H1 (cell line): Measurements from ENCODE around the gene TP63. TPM values are rescaled to one million over a fixed set of nuclear protein-coding genes. Genes with fewer than 3 reads are reported as not detected.
A peak's percentile ranks its signal among the peaks of the same experiment; 100 is the strongest.

Experiments used
- CTCF ChIA-PET: fragments of 300-600 bp; sonication (Branson Sonifier 250); formaldehyde crosslinking; loops from one replicate; lab custom pipeline; 2021; ENCODE audit not compliant: partially characterized antibody; lab: Charles Lee
- POLR2A ChIA-PET: fragments of 300-600 bp; sonication (Branson Sonifier 250); formaldehyde crosslinking; loops from one replicate; lab custom pipeline; 2021; ENCODE audit warnings: inconsistent platforms; ENCODE audit not compliant: partially characterized antibody; lab: Charles Lee
- DNase-seq, 2 experiments: peaks; one replicate each; pipeline versions ENCODE4 v3.0.0 to v3.0.0-alpha.2; 2010 to 2022; ENCODE audit warnings: low spot score in 2 of 2, low read depth in 1 of 2, mixed read lengths in 1 of 2
- FAIRE-seq: peaks from 2 replicates; lab custom pipeline; 2011; peaks lifted over from hg19 to GRCh38; lab: Jason Lieb, UNC
- H2AFZ ChIP-seq: 2 replicates; pipeline ENCODE4 v1.8.1; 2012; ENCODE audit warnings: low read length, inconsistent platforms
- H2AK5ac ChIP-seq: 2 replicates; pipeline ENCODE4 v1.6.1; 2013; ENCODE audit warnings: low read depth, low read length
- H2BK120ac ChIP-seq: replicated peaks from 2 replicates; pipeline ENCODE3; 2013; ENCODE audit warnings: low read depth, low read length, inconsistent platforms
- H2BK12ac ChIP-seq: 2 replicates; pipeline ENCODE4 v1.6.1; 2013; ENCODE audit warnings: low read depth, low read length
- H2BK15ac ChIP-seq: 2 replicates; pipeline ENCODE4 v1.6.1; 2013; ENCODE audit warnings: low read length
- H2BK20ac ChIP-seq: 2 replicates; pipeline ENCODE4 v1.6.1; 2013; ENCODE audit warnings: low read length
- H2BK5ac ChIP-seq: 2 replicates; pipeline ENCODE4 v1.6.1; 2013; ENCODE audit warnings: low read depth, low read length
- H3K14ac ChIP-seq: 2 replicates; pipeline ENCODE4 v1.6.1; 2013; ENCODE audit warnings: inconsistent platforms; ENCODE audit not compliant: insufficient read length
- H3K18ac ChIP-seq: 2 replicates; pipeline ENCODE4 v1.6.1; 2013; ENCODE audit warnings: low read length; ENCODE audit errors: extremely low read depth
- H3K23ac ChIP-seq: 2 replicates; pipeline ENCODE4 v1.6.1; 2013; ENCODE audit warnings: inconsistent platforms; ENCODE audit not compliant: insufficient read length
- H3K23me2 ChIP-seq: 2 replicates; pipeline ENCODE4 v1.6.1; 2013; ENCODE audit warnings: low read depth, low read length
- H3K27ac ChIP-seq: 2 replicates; pipeline ENCODE4 v1.6.1; 2011; ENCODE audit warnings: low read depth, low read length, inconsistent platforms
- H3K27me3 ChIP-seq, 4 experiments: replicated peaks in 1 of 4; 1 replicate in 1 of 4; 2 replicates in 3 of 4; pipeline versions ENCODE4 v1.6.1 to v1.8.1; 2011 to 2013; ENCODE audit warnings: low read length in 3 of 4, mild to moderate bottlenecking in 3 of 4, inconsistent platforms in 2 of 4, mixed read lengths in 2 of 4, moderate library complexity in 1 of 4; ENCODE audit not compliant: control insufficient read depth in 3 of 4, insufficient read depth in 3 of 4; ENCODE audit errors: extremely low read depth in 1 of 4
- H3K36me3 ChIP-seq, 4 experiments: 2 replicates each; pipeline versions ENCODE4 v1.6.1 to v1.8.1; 2011 to 2013; ENCODE audit warnings: mild to moderate bottlenecking in 4 of 4, low read length in 3 of 4, moderate library complexity in 2 of 4, control low read depth in 1 of 4, inconsistent platforms in 1 of 4; ENCODE audit not compliant: insufficient read depth in 4 of 4, control insufficient read depth in 2 of 4
- H3K4ac ChIP-seq: replicated peaks from 2 replicates; pipeline ENCODE3; 2013; ENCODE audit warnings: low read length, low read depth, mixed read lengths, inconsistent platforms; ENCODE audit not compliant: insufficient read length
- H3K4me1 ChIP-seq, 4 experiments: replicated peaks in 1 of 4; 1 replicate in 1 of 4; 2 replicates in 3 of 4; pipeline versions ENCODE4 v1.6.1 to v1.8.1; 2011 to 2013; ENCODE audit warnings: low read length in 3 of 4, inconsistent platforms in 2 of 4, mixed read lengths in 1 of 4; ENCODE audit not compliant: insufficient read depth in 4 of 4, control insufficient read depth in 3 of 4
- H3K4me2 ChIP-seq, 2 experiments: 2 replicates each; pipeline versions ENCODE4 v1.6.1 to v1.8.1; 2011 to 2013; ENCODE audit warnings: low read depth in 2 of 2, low read length in 2 of 2, control low read depth in 1 of 2, inconsistent platforms in 1 of 2, mild to moderate bottlenecking in 1 of 2; ENCODE audit not compliant: insufficient read depth in 1 of 2
- H3K4me3 ChIP-seq, 4 experiments: fragments of 200-600, 300-600 bp in 1 of 4; sonication (generic), shearing (Covaris generic), sonication (Bioruptor Twin) in 1 of 4; 2 replicates each; pipeline versions ENCODE4 v1.5.1 to v1.8.1; 2011 to 2016; ENCODE audit warnings: low read length in 4 of 4, low read depth in 3 of 4, control low read depth in 2 of 4, inconsistent platforms in 2 of 4, mild to moderate bottlenecking in 2 of 4, mixed read lengths in 1 of 4, moderate library complexity in 1 of 4; ENCODE audit not compliant: insufficient read depth in 2 of 4; ENCODE audit errors: extremely low read depth in 1 of 4
- H3K56ac ChIP-seq: replicated peaks from 2 replicates; pipeline ENCODE3; 2013; ENCODE audit warnings: low read depth, mild to moderate bottlenecking, mixed read lengths, low read length, inconsistent platforms; ENCODE audit not compliant: insufficient read length
- H3K79me1 ChIP-seq: 2 replicates; pipeline ENCODE4 v1.6.1; 2013; ENCODE audit warnings: low read depth, low read length, control low read depth
- H3K79me2 ChIP-seq, 2 experiments: 2 replicates each; pipeline versions ENCODE4 v1.6.1 to v1.8.1; 2012 to 2013; ENCODE audit warnings: low read length in 2 of 2, mild to moderate bottlenecking in 2 of 2, inconsistent platforms in 1 of 2; ENCODE audit not compliant: insufficient read depth in 2 of 2, control insufficient read depth in 1 of 2
- H3K9ac ChIP-seq, 4 experiments: replicated peaks in 1 of 4; 1 replicate in 1 of 4; 2 replicates in 3 of 4; pipeline versions ENCODE4 v1.6.1 to v1.8.1; 2011 to 2013; ENCODE audit warnings: low read depth in 3 of 4, low read length in 3 of 4, control low read depth in 2 of 4, mild to moderate bottlenecking in 2 of 4, moderate library complexity in 2 of 4, inconsistent platforms in 1 of 4; ENCODE audit errors: extremely low read depth in 1 of 4
- H3K9me3 ChIP-seq, 2 experiments: 2 replicates each; pipeline versions ENCODE4 v1.6.1 to v1.8.1; 2012 to 2013; ENCODE audit warnings: mild to moderate bottlenecking in 2 of 2, moderate library complexity in 2 of 2, control low read depth in 1 of 2, inconsistent platforms in 1 of 2, low read depth in 1 of 2, low read length in 1 of 2, mixed read lengths in 1 of 2; ENCODE audit not compliant: insufficient read depth in 2 of 2
- H4K20me1 ChIP-seq, 2 experiments: replicated peaks in 1 of 2; 2 replicates each; pipeline versions ENCODE3 to v1.8.1; 2011 to 2013; ENCODE audit warnings: inconsistent platforms in 2 of 2, low read length in 2 of 2, mild to moderate bottlenecking in 1 of 2; ENCODE audit not compliant: insufficient read depth in 2 of 2, control insufficient read depth in 1 of 2
- H4K5ac ChIP-seq: 2 replicates; pipeline ENCODE4 v1.6.1; 2013; ENCODE audit warnings: low read length, low read depth, mixed read lengths, inconsistent platforms; ENCODE audit not compliant: insufficient read length
- H4K8ac ChIP-seq: 2 replicates; pipeline ENCODE4 v1.8.0; 2013; ENCODE audit warnings: mild to moderate bottlenecking, moderate library complexity, low read length, inconsistent platforms; ENCODE audit not compliant: insufficient read depth; ENCODE audit errors: extremely low read depth
- H4K91ac ChIP-seq: replicated peaks from 2 replicates; pipeline ENCODE3; 2013; ENCODE audit warnings: low read length, mixed read lengths, inconsistent platforms; ENCODE audit not compliant: insufficient read length
- CEBPB ChIP-seq: IDR thresholded peaks from 2 replicates; pipeline ENCODE4 v1.6.1; 2012; ENCODE audit warnings: low read depth, low read length
- CHD1 ChIP-seq: IDR thresholded peaks from 2 replicates; pipeline ENCODE4 v1.6.1; 2012; ENCODE audit warnings: low read depth, low read length, improper control_type of control experiment
- RAD21 ChIP-seq, 2 experiments: IDR thresholded peaks in 1 of 2; conservative IDR thresholded peaks in 1 of 2; 2 replicates each; pipeline ENCODE4 v1.6.1; 2011; ENCODE audit warnings: low read depth in 2 of 2, low read length in 2 of 2, improper control_type of control experiment in 1 of 2, inconsistent platforms in 1 of 2, mild to moderate bottlenecking in 1 of 2, moderate library complexity in 1 of 2
- RFX5 ChIP-seq: IDR thresholded peaks from 2 replicates; pipeline ENCODE4 v1.6.1; 2011; ENCODE audit warnings: low read depth, low read length, improper control_type of control experiment, borderline replicate concordance
- SIN3A ChIP-seq, 2 experiments: IDR thresholded peaks in 1 of 2; conservative IDR thresholded peaks in 1 of 2; 2 replicates each; pipeline ENCODE4 v1.6.1; 2011 to 2012; ENCODE audit warnings: low read length in 2 of 2, improper control_type of control experiment in 1 of 2, low read depth in 1 of 2, mild to moderate bottlenecking in 1 of 2
- SP1 ChIP-seq: IDR thresholded peaks from 2 replicates; pipeline ENCODE4 v1.6.1; 2011; ENCODE audit warnings: low read depth, low read length
- USF2 ChIP-seq: IDR thresholded peaks from 2 replicates; pipeline ENCODE4 v1.6.1; 2011; ENCODE audit warnings: low read length, improper control_type of control experiment
- WGBS, 2 experiments: shearing (Covaris generic) in 1 of 2; methylation state at CpG; one replicate each; pipeline versions ENCODE4 v1.1.6 to v1.1.7; 2013 to 2015; ENCODE audit warnings: low lambda C conversion rate in 2 of 2, mixed read lengths in 2 of 2, inconsistent platforms in 1 of 2, low coverage in 1 of 2, missing lambda C conversion rate in 1 of 2; ENCODE audit not compliant: insufficient replicate concordance in 2 of 2, insufficient coverage in 1 of 2, insufficient read length in 1 of 2; ENCODE audit errors: extremely low coverage in 1 of 2, missing lambda C conversion rate in 1 of 2; 5-methylcytosine and 5-hydroxymethylcytosine counted together
- polyA plus RNA-seq, 7 experiments: library from polyadenylated mRNA; depleted of rRNA in 3 of 7; stranded (reverse) in 5 of 7; unstranded in 2 of 7; fragments of >200 nt in 5 of 7; fragments of 200-250 nt in 2 of 7; gene quantifications; 1 replicate in 5 of 7; 2 replicates in 1 of 7; 4 replicates in 1 of 7; pipeline versions ENCODE4 v1.2.1 to v1.2.3, GENCODE V29; 2011 to 2013; ENCODE audit warnings: missing spikeins in 2 of 7, mixed read lengths in 2 of 7
- total RNA-seq: library from RNA; stranded (reverse); fragmentation: NEBNext Ultra II Directional; extraction: Animal tissue kit (Norgen Biotek cat#: 25700); gene quantifications from 2 replicates; pipeline ENCODE4 v1.2.1, GENCODE V29; 2021

Gene TP63
- total and polyA plus RNA-seq, 2 of the 8 experiments (the other 6 are each of a cell fraction or from before 2014, with no cell fraction given) = not detected

- no peaks in the 10 kb centered on the region for H3K27me3 ChIP-seq
- no peak overlapping the region for H4K5ac ChIP-seq
- 89% methylated on average over 8 of the region's 8 CpGs; no CpG with 5 or more reads in 1 of the 2 experiments for WGBS, 2 experiments
- no peaks in the 10 kb centered on the region for H3K79me2 ChIP-seq
- H3K9ac ChIP-seq = no peak overlapping the region
- no peak overlapping the region for H2BK120ac ChIP-seq
- H3K56ac ChIP-seq = no peak overlapping the region
- H3K14ac ChIP-seq = no peak overlapping the region
- H3K23ac ChIP-seq = no peak overlapping the region
- ChIA-PET POLR2A (no interaction called here), CTCF (interaction anchor here (1.3 kb wide), 1 partner anchor 13 kb away, joined by 3 read pairs; no protein-coding TSS in a partner anchor)
- no peak overlapping the region for H4K91ac ChIP-seq
- H3K4me1 ChIP-seq = peaks cover 0 to 3% (median 1%) of the 10 kb centered on the region in 4 experiments; a peak in 2 of 7 replicates
- H2AFZ ChIP-seq = peak overlapping the region; percentile 92
- no peak overlapping the region for H3K27ac ChIP-seq
- H3K4me2 ChIP-seq = no peak overlapping the region
- no peaks in the 10 kb centered on the region for H3K23me2 ChIP-seq
- TF ChIP-seq SP1 (no peak), SIN3A (conservative IDR thresholded peaks at IDR 0.05 in 1 of 2, IDR thresholded peaks at IDR 0.05 in 1 of 2; ENCODE audit: low read depth in 1 of 2, low read length in 2 of 2) (no peak), CEBPB (no peak), USF2 (no peak), RAD21 (IDR thresholded peaks at IDR 0.05 in 1 of 2, conservative IDR thresholded peaks at IDR 0.05 in 1 of 2; ENCODE audit: low read depth in 2 of 2, low read length in 2 of 2) (no peak), CHD1 (no peak), RFX5 (no peak)
- H4K20me1 ChIP-seq = no peaks in the 10 kb centered on the region
- H3K79me1 ChIP-seq = no peaks in the 10 kb centered on the region
- no peak overlapping the region for H3K4me3 ChIP-seq
- DNase-seq = no peak
- H2BK20ac ChIP-seq = no peak overlapping the region
- H2AK5ac ChIP-seq = no peak overlapping the region
- no peak overlapping the region for H2BK15ac ChIP-seq
- H2BK5ac ChIP-seq = no peak overlapping the region
- FAIRE-seq = no peak
- H3K9me3 ChIP-seq = no peaks in the 10 kb centered on the region
- H2BK12ac ChIP-seq = no peak overlapping the region
- H3K18ac ChIP-seq = no peak overlapping the region
- H3K36me3 ChIP-seq = no peaks in the 10 kb centered on the region
- H4K8ac ChIP-seq = no peak overlapping the region
- no peak overlapping the region for H3K4ac ChIP-seq
These were observed 319 bp upstream of the TP63 start for GRCh38 chr3:189630767-189631372.
